Psoas muscle (tissue), 8 donors: ENCODE results near the gene SLC25A38. TPM values are rescaled to one million over a fixed set of nuclear protein-coding genes. Genes with fewer than 3 reads are reported as not detected.
A peak's percentile ranks its signal among the peaks of the same experiment; 100 is the strongest.

Experiments used
- ATAC-seq, 4 donors: fragments of 200-7000 bp; cut with Tn5 transposase; one replicate each; pipeline ENCODE4 v1.9.1; 2020; ENCODE audit warnings: moderate library complexity in 3 of 4, mild to moderate bottlenecking in 2 of 4
- DNase-seq, 2 donors: peaks; one replicate each; pipeline ENCODE4 v3.0.0-alpha.2; 2020
- H3K27ac ChIP-seq: fragments of 200-600 bp; one replicate; pipeline ENCODE4 v1.8.0; 2022
- H3K27me3 ChIP-seq, 3 donors: fragments of 200-600 bp in 1 of 3; one replicate each; pipeline versions ENCODE4 v1.6.1 to v1.8.0; 2013 to 2022; ENCODE audit warnings: low read length in 2 of 3, mild to moderate bottlenecking in 2 of 3, moderate library complexity in 1 of 3; ENCODE audit not compliant: insufficient read depth in 3 of 3
- H3K36me3 ChIP-seq, 2 donors: fragments of 200-600 bp in 1 of 2; one replicate each; pipeline versions ENCODE4 v1.6.1 to v1.8.0; 2013 to 2022; ENCODE audit warnings: low read depth in 1 of 2, mild to moderate bottlenecking in 1 of 2, moderate library complexity in 1 of 2; ENCODE audit not compliant: insufficient read depth in 1 of 2
- H3K4me1 ChIP-seq: fragments of 200-600 bp; one replicate; pipeline ENCODE4 v1.8.0; 2022
- H3K4me3 ChIP-seq: fragments of 200-600 bp; one replicate; pipeline ENCODE4 v1.8.0; 2022; ENCODE audit warnings: mild to moderate bottlenecking
- H3K9me3 ChIP-seq: fragments of 200-600 bp; one replicate; pipeline ENCODE4 v1.8.0; 2022
- WGBS, 3 donors: extraction: QIAGEN DNeasy Blood & Tissue Kit; methylation state at CpG; one replicate each; pipeline versions ENCODE4 v1.1.6 to v1.1.7; 2013; 5-methylcytosine and 5-hydroxymethylcytosine counted together
- intact Hi-C, 2 donors: fragments of 100-400 bp; cut with DNase I; formaldehyde crosslinking; loops; one replicate each; pipeline versions ENCODE4 v1.11.0 to v1.14.2; 2022
- polyA plus RNA-seq, 3 donors: library from polyadenylated mRNA; stranded (reverse); fragments of 200-250 nt; gene quantifications; one replicate each; pipeline ENCODE4 v1.2.3, GENCODE V29; 2013
- total RNA-seq, 4 donors: library from RNA; stranded (reverse); fragmentation: NEBNext Ultra II Directional in 2 of 4; extraction: Animal tissue kit (Norgen Biotek cat#: 25700) in 2 of 4; gene quantifications; one replicate each; pipeline versions ENCODE4 v1.2.1 to v1.2.4, GENCODE V29; 2021 to 2023
- TF ChIP-seq, protein P1 (sequence below): fragments of 200-600 bp; IDR thresholded peaks from one replicate; pipeline ENCODE4 v1.8.0; 2022; ENCODE audit warnings: antibody characterized with exemption
- donor health status: healthy with polysubstance abuse.
- donor health status: DM: no; HTN: no; CAD: no; lungs with moderate emphysema.
- donor health status: Bipolar disorder and iron deficiency.
- donor health status: healthy.
- donor health status: DM: yes; HTN: yes; CAD: no.
- donor health status: DM: no; HTN: no; CAD: no.
- donor health status: DM: no; HTN: no; CAD: no.
- donor health status: DM: yes; HTN: yes; CAD: no.

The SLC25A38 gene
- total and polyA plus RNA-seq, 7 donors = 24.9 to 86.5 (median 31.1) TPM

DNA sequence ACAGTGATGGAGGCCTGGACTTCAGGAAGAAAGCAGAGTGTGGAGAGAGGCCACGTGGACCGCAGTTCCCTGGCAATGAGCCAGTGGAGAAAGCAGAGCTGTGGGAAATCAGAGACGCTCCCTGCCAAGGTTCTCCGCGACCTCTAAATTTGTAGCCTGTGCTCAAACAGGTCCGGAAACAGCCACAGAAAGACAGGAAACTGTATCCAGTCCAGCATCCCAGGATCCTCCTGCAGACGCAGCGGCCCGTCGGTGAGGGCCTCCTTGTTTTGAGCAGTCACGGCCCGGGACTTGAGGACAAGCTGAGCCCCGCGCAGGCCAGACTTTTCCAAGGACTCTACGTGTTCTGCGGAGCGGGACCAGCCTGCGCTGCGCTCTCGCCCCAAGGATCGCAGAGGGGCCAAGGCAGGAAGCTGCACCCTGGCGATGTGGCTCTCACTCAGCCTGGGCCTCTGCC is 45.6 kb downstream of the SLC25A38 start:
- no peaks in the 10 kb centered on the region for H3K9me3 ChIP-seq
- H3K4me1 ChIP-seq = no peaks in the 10 kb centered on the region
- intact Hi-C loops = no loop called here
- H3K27ac ChIP-seq = no peak overlapping the region
- H3K27me3 ChIP-seq = peaks cover 0 to 2% (median 0%) of the 10 kb centered on the region in 3 donors
- 44 to 56% (median 47%) methylated on average over 22 of the region's 22 CpGs for whole genome bisulfite sequencing, 3 donors
- no peak for DNase-seq
- TF ChIP-seq, protein P1, sequence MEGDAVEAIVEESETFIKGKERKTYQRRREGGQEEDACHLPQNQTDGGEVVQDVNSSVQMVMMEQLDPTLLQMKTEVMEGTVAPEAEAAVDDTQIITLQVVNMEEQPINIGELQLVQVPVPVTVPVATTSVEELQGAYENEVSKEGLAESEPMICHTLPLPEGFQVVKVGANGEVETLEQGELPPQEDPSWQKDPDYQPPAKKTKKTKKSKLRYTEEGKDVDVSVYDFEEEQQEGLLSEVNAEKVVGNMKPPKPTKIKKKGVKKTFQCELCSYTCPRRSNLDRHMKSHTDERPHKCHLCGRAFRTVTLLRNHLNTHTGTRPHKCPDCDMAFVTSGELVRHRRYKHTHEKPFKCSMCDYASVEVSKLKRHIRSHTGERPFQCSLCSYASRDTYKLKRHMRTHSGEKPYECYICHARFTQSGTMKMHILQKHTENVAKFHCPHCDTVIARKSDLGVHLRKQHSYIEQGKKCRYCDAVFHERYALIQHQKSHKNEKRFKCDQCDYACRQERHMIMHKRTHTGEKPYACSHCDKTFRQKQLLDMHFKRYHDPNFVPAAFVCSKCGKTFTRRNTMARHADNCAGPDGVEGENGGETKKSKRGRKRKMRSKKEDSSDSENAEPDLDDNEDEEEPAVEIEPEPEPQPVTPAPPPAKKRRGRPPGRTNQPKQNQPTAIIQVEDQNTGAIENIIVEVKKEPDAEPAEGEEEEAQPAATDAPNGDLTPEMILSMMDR = no peak
- peak in 2 of 4 donors; percentile 14 to 42 for ATAC-seq
- no peak overlapping the region for H3K4me3 ChIP-seq
- no peaks in the 10 kb centered on the region for H3K36me3 ChIP-seq

DNA sequence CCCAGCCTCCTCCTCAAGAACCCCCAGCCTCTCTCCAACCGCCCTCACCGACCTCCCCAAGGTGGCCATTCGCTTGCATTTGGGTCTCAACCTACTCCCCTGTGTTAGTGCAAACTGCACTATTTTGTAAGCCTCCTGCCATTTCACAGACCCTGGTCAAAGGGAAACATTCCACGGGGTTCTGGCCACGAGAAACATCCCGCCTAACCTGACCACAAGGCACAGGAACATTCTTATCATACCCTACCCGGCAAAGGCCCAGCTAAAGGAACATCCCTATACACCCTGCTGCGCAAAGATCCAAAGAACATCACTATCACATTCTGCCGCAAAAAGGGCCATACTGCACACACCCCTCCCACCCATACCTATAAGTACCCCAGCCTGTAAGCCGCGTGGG is 46.3 kb downstream of the SLC25A38 start:
- TF ChIP-seq, protein P1 = no peak
- Histone ChIP-seq H3K9me3 (no peaks in the 10 kb centered on the region), H3K36me3 (no peaks in the 10 kb centered on the region), H3K4me3 (no peak overlapping the region), H3K27me3 (peaks cover 0 to 2% (median 0%) of the 10 kb centered on the region in 3 donors), H3K27ac (no peak overlapping the region), H3K4me1 (no peaks in the 10 kb centered on the region)
- no peak for ATAC-seq
- 90 to 92% (median 91%) methylated on average over 11 of the region's 11 CpGs for WGBS, 3 donors
- DNase-seq = no peak
- intact Hi-C loops = no loop called here

DNA sequence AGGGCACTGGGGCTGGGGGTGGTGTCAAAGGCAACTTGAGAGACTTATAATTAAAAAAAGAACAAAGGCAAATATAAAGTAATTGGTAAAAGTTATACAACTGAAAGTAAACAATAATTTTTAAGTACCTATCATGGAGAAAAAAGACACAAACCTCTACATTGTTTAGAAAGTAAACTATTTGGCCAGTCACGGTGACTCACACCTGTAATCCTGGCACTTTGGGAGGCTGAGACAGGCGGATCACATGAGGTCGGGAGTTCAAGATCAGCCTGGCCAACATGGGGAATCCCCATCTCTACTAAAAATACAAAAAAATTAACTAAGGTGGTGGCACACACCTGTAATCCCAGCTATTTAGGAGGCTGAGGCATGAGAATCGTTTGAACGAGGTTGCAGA is 49.2 kb downstream of the SLC25A38 start:
- no peak overlapping the region for H3K4me3 ChIP-seq

DNA sequence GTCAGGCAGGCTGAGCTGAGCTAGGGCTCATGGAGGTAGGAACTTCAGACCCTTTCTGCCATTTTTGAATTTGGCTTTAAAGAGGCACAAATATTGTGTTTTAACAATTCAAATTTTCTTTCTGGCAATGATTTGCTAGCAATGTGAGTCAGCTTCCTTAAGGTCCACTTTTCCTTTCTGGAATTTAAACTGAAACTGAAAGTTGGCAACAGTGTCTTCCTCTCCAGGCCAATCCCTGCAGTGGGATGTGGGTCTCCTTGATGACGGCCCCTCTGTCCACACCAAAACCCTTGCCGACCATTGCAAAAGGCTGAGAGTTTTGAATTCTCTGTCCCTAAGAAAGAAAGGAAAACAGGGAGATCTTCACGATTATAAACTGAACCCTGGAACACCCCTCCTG is 50.5 kb downstream of the SLC25A38 start:
- intact Hi-C loops = no loop called here
- H3K4me3 ChIP-seq = no peak overlapping the region
- DNase-seq (no peak), ATAC-seq (no peak)
- 58 to 70% (median 61%) methylated on average over 3 of the region's 3 CpGs for WGBS, 3 donors
- no peaks in the 10 kb centered on the region for H3K9me3 ChIP-seq
- TF ChIP-seq, protein P1 = no peak
- no peaks in the 10 kb centered on the region for H3K36me3 ChIP-seq
- no peaks in the 10 kb centered on the region for H3K4me1 ChIP-seq
- H3K27ac ChIP-seq = peak overlapping the region; percentile 23
- H3K27me3 ChIP-seq = peaks cover 0 to 2% (median 0%) of the 10 kb centered on the region in 3 donors

More for the DNA sequence above, 49.2 kb downstream of the SLC25A38 start:
- Histone ChIP-seq H3K27me3 (peaks cover 0 to 2% (median 0%) of the 10 kb centered on the region in 3 donors), H3K36me3 (no peaks in the 10 kb centered on the region), H3K4me1 (no peaks in the 10 kb centered on the region), H3K9me3 (no peaks in the 10 kb centered on the region), H3K27ac (no peak overlapping the region)
- ATAC-seq (no peak), DNase-seq (no peak)
- TF ChIP-seq, protein P1 = no peak
- intact Hi-C loops = no loop called here
- 83 to 90% (median 86%) methylated on average over 5 of the region's 5 CpGs for WGBS, 3 donors

DNA sequence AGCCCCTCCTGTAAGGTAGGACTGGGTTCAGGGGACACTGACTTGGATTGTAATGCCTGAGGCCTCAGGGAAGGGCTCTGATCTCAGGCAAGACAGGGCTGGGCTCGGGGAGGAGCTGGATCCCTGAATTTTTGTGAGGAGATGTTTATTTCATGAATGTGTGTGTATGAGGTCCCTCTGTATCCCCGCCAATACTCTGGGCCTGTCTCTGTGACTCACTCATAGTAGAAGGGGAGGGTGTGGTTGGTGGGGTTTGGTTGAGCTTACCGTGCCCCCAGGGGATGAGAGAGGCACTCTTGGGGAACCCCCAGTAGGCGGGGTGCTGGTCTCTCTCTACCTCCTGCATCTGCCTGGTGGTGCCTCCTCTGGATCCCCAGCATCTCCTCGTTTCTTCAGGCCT is 51.4 kb downstream of the SLC25A38 start:
- Histone ChIP-seq H3K4me3 (no peak overlapping the region), H3K4me1 (no peaks in the 10 kb centered on the region), H3K27me3 (peaks cover 0 to 2% (median 0%) of the 10 kb centered on the region in 3 donors), H3K27ac (no peak overlapping the region), H3K36me3 (no peaks in the 10 kb centered on the region), H3K9me3 (no peaks in the 10 kb centered on the region)
- intact Hi-C loops = no loop called here
- 57 to 79% (median 78%) methylated on average over 4 to 5 of the region's 5 CpGs for WGBS, 3 donors
- ATAC-seq (no peak), DNase-seq (no peak)
- TF ChIP-seq, protein P1 = no peak
